H1 (cell line): ENCODE results near the gene OR5K3. TPM values are rescaled to one million over a fixed set of nuclear protein-coding genes. Genes with fewer than 3 reads are reported as not detected.

Experiments
- CTCF ChIA-PET: fragments of 300-600 bp; sonication (Branson Sonifier 250); formaldehyde crosslinking; loops from one replicate; lab custom pipeline; 2021; ENCODE audit not compliant: partially characterized antibody; lab: Charles Lee
- POLR2A ChIA-PET: fragments of 300-600 bp; sonication (Branson Sonifier 250); formaldehyde crosslinking; loops from one replicate; lab custom pipeline; 2021; ENCODE audit warnings: inconsistent platforms; ENCODE audit not compliant: partially characterized antibody; lab: Charles Lee
- DNase-seq, 2 experiments: peaks; one replicate each; pipeline versions ENCODE4 v3.0.0 to v3.0.0-alpha.2; 2010 to 2022; ENCODE audit warnings: low spot score in 2 of 2, low read depth in 1 of 2, mixed read lengths in 1 of 2
- FAIRE-seq: peaks from 2 replicates; lab custom pipeline; 2011; peaks lifted over from hg19 to GRCh38; lab: Jason Lieb, UNC
- H2AFZ ChIP-seq: 2 replicates; pipeline ENCODE4 v1.8.1; 2012; ENCODE audit warnings: low read length, inconsistent platforms
- H2AK5ac ChIP-seq: 2 replicates; pipeline ENCODE4 v1.6.1; 2013; ENCODE audit warnings: low read depth, low read length
- H2BK120ac ChIP-seq: replicated peaks from 2 replicates; pipeline ENCODE3; 2013; ENCODE audit warnings: low read depth, low read length, inconsistent platforms
- H2BK12ac ChIP-seq: 2 replicates; pipeline ENCODE4 v1.6.1; 2013; ENCODE audit warnings: low read depth, low read length
- H2BK15ac ChIP-seq: 2 replicates; pipeline ENCODE4 v1.6.1; 2013; ENCODE audit warnings: low read length
- H2BK20ac ChIP-seq: 2 replicates; pipeline ENCODE4 v1.6.1; 2013; ENCODE audit warnings: low read length
- H2BK5ac ChIP-seq: 2 replicates; pipeline ENCODE4 v1.6.1; 2013; ENCODE audit warnings: low read depth, low read length
- H3K14ac ChIP-seq: 2 replicates; pipeline ENCODE4 v1.6.1; 2013; ENCODE audit warnings: inconsistent platforms; ENCODE audit not compliant: insufficient read length
- H3K18ac ChIP-seq: 2 replicates; pipeline ENCODE4 v1.6.1; 2013; ENCODE audit warnings: low read length; ENCODE audit errors: extremely low read depth
- H3K23ac ChIP-seq: 2 replicates; pipeline ENCODE4 v1.6.1; 2013; ENCODE audit warnings: inconsistent platforms; ENCODE audit not compliant: insufficient read length
- H3K23me2 ChIP-seq: 2 replicates; pipeline ENCODE4 v1.6.1; 2013; ENCODE audit warnings: low read depth, low read length
- H3K27ac ChIP-seq: 2 replicates; pipeline ENCODE4 v1.6.1; 2011; ENCODE audit warnings: low read depth, low read length, inconsistent platforms
- H3K27me3 ChIP-seq, 4 experiments: replicated peaks in 1 of 4; 1 replicate in 1 of 4; 2 replicates in 3 of 4; pipeline versions ENCODE4 v1.6.1 to v1.8.1; 2011 to 2013; ENCODE audit warnings: low read length in 3 of 4, mild to moderate bottlenecking in 3 of 4, inconsistent platforms in 2 of 4, mixed read lengths in 2 of 4, moderate library complexity in 1 of 4; ENCODE audit not compliant: control insufficient read depth in 3 of 4, insufficient read depth in 3 of 4; ENCODE audit errors: extremely low read depth in 1 of 4
- H3K36me3 ChIP-seq, 4 experiments: 2 replicates each; pipeline versions ENCODE4 v1.6.1 to v1.8.1; 2011 to 2013; ENCODE audit warnings: mild to moderate bottlenecking in 4 of 4, low read length in 3 of 4, moderate library complexity in 2 of 4, control low read depth in 1 of 4, inconsistent platforms in 1 of 4; ENCODE audit not compliant: insufficient read depth in 4 of 4, control insufficient read depth in 2 of 4
- H3K4ac ChIP-seq: replicated peaks from 2 replicates; pipeline ENCODE3; 2013; ENCODE audit warnings: low read length, low read depth, mixed read lengths, inconsistent platforms; ENCODE audit not compliant: insufficient read length
- H3K4me1 ChIP-seq, 4 experiments: replicated peaks in 1 of 4; 1 replicate in 1 of 4; 2 replicates in 3 of 4; pipeline versions ENCODE4 v1.6.1 to v1.8.1; 2011 to 2013; ENCODE audit warnings: low read length in 3 of 4, inconsistent platforms in 2 of 4, mixed read lengths in 1 of 4; ENCODE audit not compliant: insufficient read depth in 4 of 4, control insufficient read depth in 3 of 4
- H3K4me2 ChIP-seq, 2 experiments: 2 replicates each; pipeline versions ENCODE4 v1.6.1 to v1.8.1; 2011 to 2013; ENCODE audit warnings: low read depth in 2 of 2, low read length in 2 of 2, control low read depth in 1 of 2, inconsistent platforms in 1 of 2, mild to moderate bottlenecking in 1 of 2; ENCODE audit not compliant: insufficient read depth in 1 of 2
- H3K4me3 ChIP-seq, 4 experiments: fragments of 200-600, 300-600 bp in 1 of 4; sonication (generic), shearing (Covaris generic), sonication (Bioruptor Twin) in 1 of 4; 2 replicates each; pipeline versions ENCODE4 v1.5.1 to v1.8.1; 2011 to 2016; ENCODE audit warnings: low read length in 4 of 4, low read depth in 3 of 4, control low read depth in 2 of 4, inconsistent platforms in 2 of 4, mild to moderate bottlenecking in 2 of 4, mixed read lengths in 1 of 4, moderate library complexity in 1 of 4; ENCODE audit not compliant: insufficient read depth in 2 of 4; ENCODE audit errors: extremely low read depth in 1 of 4
- H3K56ac ChIP-seq: replicated peaks from 2 replicates; pipeline ENCODE3; 2013; ENCODE audit warnings: low read depth, mild to moderate bottlenecking, mixed read lengths, low read length, inconsistent platforms; ENCODE audit not compliant: insufficient read length
- H3K79me1 ChIP-seq: 2 replicates; pipeline ENCODE4 v1.6.1; 2013; ENCODE audit warnings: low read depth, low read length, control low read depth
- H3K79me2 ChIP-seq, 2 experiments: 2 replicates each; pipeline versions ENCODE4 v1.6.1 to v1.8.1; 2012 to 2013; ENCODE audit warnings: low read length in 2 of 2, mild to moderate bottlenecking in 2 of 2, inconsistent platforms in 1 of 2; ENCODE audit not compliant: insufficient read depth in 2 of 2, control insufficient read depth in 1 of 2
- H3K9ac ChIP-seq, 4 experiments: replicated peaks in 1 of 4; 1 replicate in 1 of 4; 2 replicates in 3 of 4; pipeline versions ENCODE4 v1.6.1 to v1.8.1; 2011 to 2013; ENCODE audit warnings: low read depth in 3 of 4, low read length in 3 of 4, control low read depth in 2 of 4, mild to moderate bottlenecking in 2 of 4, moderate library complexity in 2 of 4, inconsistent platforms in 1 of 4; ENCODE audit errors: extremely low read depth in 1 of 4
- H3K9me3 ChIP-seq, 2 experiments: 2 replicates each; pipeline versions ENCODE4 v1.6.1 to v1.8.1; 2012 to 2013; ENCODE audit warnings: mild to moderate bottlenecking in 2 of 2, moderate library complexity in 2 of 2, control low read depth in 1 of 2, inconsistent platforms in 1 of 2, low read depth in 1 of 2, low read length in 1 of 2, mixed read lengths in 1 of 2; ENCODE audit not compliant: insufficient read depth in 2 of 2
- H4K20me1 ChIP-seq, 2 experiments: replicated peaks in 1 of 2; 2 replicates each; pipeline versions ENCODE3 to v1.8.1; 2011 to 2013; ENCODE audit warnings: inconsistent platforms in 2 of 2, low read length in 2 of 2, mild to moderate bottlenecking in 1 of 2; ENCODE audit not compliant: insufficient read depth in 2 of 2, control insufficient read depth in 1 of 2
- H4K5ac ChIP-seq: 2 replicates; pipeline ENCODE4 v1.6.1; 2013; ENCODE audit warnings: low read length, low read depth, mixed read lengths, inconsistent platforms; ENCODE audit not compliant: insufficient read length
- H4K8ac ChIP-seq: 2 replicates; pipeline ENCODE4 v1.8.0; 2013; ENCODE audit warnings: mild to moderate bottlenecking, moderate library complexity, low read length, inconsistent platforms; ENCODE audit not compliant: insufficient read depth; ENCODE audit errors: extremely low read depth
- H4K91ac ChIP-seq: replicated peaks from 2 replicates; pipeline ENCODE3; 2013; ENCODE audit warnings: low read length, mixed read lengths, inconsistent platforms; ENCODE audit not compliant: insufficient read length
- HDAC6 ChIP-seq: IDR thresholded peaks from one replicate; pipeline ENCODE4 v1.7.1; 2012; ENCODE audit warnings: low read depth, mild to moderate bottlenecking, inconsistent platforms, low read length, moderate library complexity
- JUN ChIP-seq: IDR thresholded peaks from 2 replicates; pipeline ENCODE4 v1.6.1; 2011; ENCODE audit warnings: low read depth, mild to moderate bottlenecking, improper control_type of control experiment, low read length
- POLR2A ChIP-seq, 2 experiments: IDR thresholded peaks; 1 replicate in 1 of 2; 2 replicates in 1 of 2; pipeline ENCODE4 v1.6.1; 2011; ENCODE audit warnings: low read depth in 2 of 2, low read length in 2 of 2, mild to moderate bottlenecking in 2 of 2; ENCODE audit errors: control extremely low read depth in 1 of 2
- RXRA ChIP-seq: IDR thresholded peaks from 2 replicates; pipeline ENCODE4 v1.6.1; 2011; ENCODE audit warnings: low read depth, mild to moderate bottlenecking, low read length, moderate library complexity; ENCODE audit not compliant: insufficient read depth
- SIRT6 ChIP-seq: IDR thresholded peaks from one replicate; pipeline ENCODE4 v1.7.1; 2012; ENCODE audit warnings: low read length, inconsistent platforms
- polyA plus RNA-seq, 7 experiments: library from polyadenylated mRNA; depleted of rRNA in 3 of 7; stranded (reverse) in 5 of 7; unstranded in 2 of 7; fragments of >200 nt in 5 of 7; fragments of 200-250 nt in 2 of 7; gene quantifications; 1 replicate in 5 of 7; 2 replicates in 1 of 7; 4 replicates in 1 of 7; pipeline versions ENCODE4 v1.2.1 to v1.2.3, GENCODE V29; 2011 to 2013; ENCODE audit warnings: missing spikeins in 2 of 7, mixed read lengths in 2 of 7
- total RNA-seq: library from RNA; stranded (reverse); fragmentation: NEBNext Ultra II Directional; extraction: Animal tissue kit (Norgen Biotek cat#: 25700); gene quantifications from 2 replicates; pipeline ENCODE4 v1.2.1, GENCODE V29; 2021
- TF ChIP-seq, protein P1 (sequence below), 3 experiments: IDR thresholded peaks; 1 replicate in 2 of 3; 2 replicates in 1 of 3; pipeline versions ENCODE4 v1.5.1 to v1.6.1; 2011; ENCODE audit warnings: low read length in 3 of 3, mild to moderate bottlenecking in 3 of 3, inconsistent platforms in 2 of 3, low read depth in 1 of 3, moderate library complexity in 1 of 3; ENCODE audit not compliant: insufficient read depth in 1 of 3; ENCODE audit errors: control extremely low read depth in 1 of 3

Gene OR5K3
- total and polyA plus RNA-seq, 2 of the 8 experiments (the other 6 are each of a cell fraction or from before 2014, with no cell fraction given): not detected

DNA sequence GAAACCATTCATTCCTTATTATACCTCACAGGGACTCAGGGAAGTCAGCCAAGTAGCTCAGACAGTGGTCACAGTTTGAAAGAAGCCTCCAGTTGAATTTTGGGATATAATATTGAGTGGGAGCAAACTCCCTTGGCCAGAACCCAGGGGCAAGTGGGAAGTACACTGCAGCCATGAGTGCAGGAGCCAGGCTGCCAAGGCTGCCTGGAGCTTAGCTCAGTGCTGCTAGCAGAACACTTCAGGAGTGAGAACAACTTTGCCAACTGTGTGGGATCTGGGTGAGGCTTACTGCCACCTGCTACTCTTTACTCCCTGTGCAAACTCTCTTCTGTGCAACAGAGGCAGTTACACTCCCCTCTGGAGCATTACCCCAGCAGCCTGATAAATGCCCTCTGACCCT, 4.6 kb downstream of the OR5K3 start:
- DNase-seq (no peak), FAIRE-seq (no peak)
- H3K23me2 ChIP-seq: no peaks in the 10 kb centered on the region
- H3K4me1 ChIP-seq: no peaks in the 10 kb centered on the region
- H4K91ac ChIP-seq: no peak overlapping the region
- no peak overlapping the region for H3K4me2 ChIP-seq
- no peaks in the 10 kb centered on the region for H3K27me3 ChIP-seq
- no peak overlapping the region for H3K4me3 ChIP-seq
- H3K56ac ChIP-seq: no peak overlapping the region
- no peak overlapping the region for H3K14ac ChIP-seq
- no peak overlapping the region for H3K9ac ChIP-seq
- H3K4ac ChIP-seq: no peak overlapping the region
- no peak overlapping the region for H2AFZ ChIP-seq
- H2BK15ac ChIP-seq: no peak overlapping the region
- H3K23ac ChIP-seq: no peak overlapping the region
- ChIA-PET CTCF (interaction anchor here (1.1 kb wide), 1 partner anchor 11 kb away, joined by 3 read pairs; no protein-coding TSS in a partner anchor), POLR2A (interaction anchor here (0.7 kb wide), 1 partner anchor 68 kb away, joined by 4 read pairs; no protein-coding TSS in a partner anchor)
- no peaks in the 10 kb centered on the region for H3K36me3 ChIP-seq
- no peaks in the 10 kb centered on the region for H3K79me1 ChIP-seq
- no peak overlapping the region for H2BK120ac ChIP-seq
- no peaks in the 10 kb centered on the region for H3K79me2 ChIP-seq
- H2BK20ac ChIP-seq: peak overlapping the region; percentile 80; the same call in 1 of the 2 replicates
- H4K8ac ChIP-seq: no peak overlapping the region
- no peaks in the 10 kb centered on the region for H4K20me1 ChIP-seq
- no peak overlapping the region for H3K27ac ChIP-seq
- no peak overlapping the region for H3K18ac ChIP-seq
- H2BK5ac ChIP-seq: peak overlapping the region; percentile 84; the same call in 1 of the 2 replicates
- no peak overlapping the region for H4K5ac ChIP-seq
- 0 out of 2 replicates have a peak overlapping the region, but pooled peaks have one; percentile 68 for H2BK12ac ChIP-seq
- H2AK5ac ChIP-seq: no peak overlapping the region; the same call in 1 of the 2 replicates
- peaks cover 2 to 8% of the 10 kb centered on the region in 2 experiments; a peak in 1 of 4 replicates for H3K9me3 ChIP-seq
- TF ChIP-seq HDAC6 (no peak), SIRT6 (no peak), POLR2A (IDR thresholded peaks at IDR 0.05; ENCODE audit: control extremely low read depth in 1 of 2, low read depth in 2 of 2, low read length in 2 of 2) (no peak), JUN (no peak), RXRA (no peak)
- TF ChIP-seq, protein P1, sequence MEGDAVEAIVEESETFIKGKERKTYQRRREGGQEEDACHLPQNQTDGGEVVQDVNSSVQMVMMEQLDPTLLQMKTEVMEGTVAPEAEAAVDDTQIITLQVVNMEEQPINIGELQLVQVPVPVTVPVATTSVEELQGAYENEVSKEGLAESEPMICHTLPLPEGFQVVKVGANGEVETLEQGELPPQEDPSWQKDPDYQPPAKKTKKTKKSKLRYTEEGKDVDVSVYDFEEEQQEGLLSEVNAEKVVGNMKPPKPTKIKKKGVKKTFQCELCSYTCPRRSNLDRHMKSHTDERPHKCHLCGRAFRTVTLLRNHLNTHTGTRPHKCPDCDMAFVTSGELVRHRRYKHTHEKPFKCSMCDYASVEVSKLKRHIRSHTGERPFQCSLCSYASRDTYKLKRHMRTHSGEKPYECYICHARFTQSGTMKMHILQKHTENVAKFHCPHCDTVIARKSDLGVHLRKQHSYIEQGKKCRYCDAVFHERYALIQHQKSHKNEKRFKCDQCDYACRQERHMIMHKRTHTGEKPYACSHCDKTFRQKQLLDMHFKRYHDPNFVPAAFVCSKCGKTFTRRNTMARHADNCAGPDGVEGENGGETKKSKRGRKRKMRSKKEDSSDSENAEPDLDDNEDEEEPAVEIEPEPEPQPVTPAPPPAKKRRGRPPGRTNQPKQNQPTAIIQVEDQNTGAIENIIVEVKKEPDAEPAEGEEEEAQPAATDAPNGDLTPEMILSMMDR (IDR thresholded peaks at IDR 0.05; ENCODE audit: control extremely low read depth in 1 of 3, insufficient read depth in 1 of 3, low read depth in 1 of 3, low read length in 3 of 3): no peak
